Amniotic stem cell (primary cell): ENCODE results near the gene DAB2IP.

ENCODE experiments used
- DNase-seq: peaks from one replicate; lab custom pipeline; 2025; lab: John Stamatoyannopoulos, UW

DAB2IP gene

DNA sequence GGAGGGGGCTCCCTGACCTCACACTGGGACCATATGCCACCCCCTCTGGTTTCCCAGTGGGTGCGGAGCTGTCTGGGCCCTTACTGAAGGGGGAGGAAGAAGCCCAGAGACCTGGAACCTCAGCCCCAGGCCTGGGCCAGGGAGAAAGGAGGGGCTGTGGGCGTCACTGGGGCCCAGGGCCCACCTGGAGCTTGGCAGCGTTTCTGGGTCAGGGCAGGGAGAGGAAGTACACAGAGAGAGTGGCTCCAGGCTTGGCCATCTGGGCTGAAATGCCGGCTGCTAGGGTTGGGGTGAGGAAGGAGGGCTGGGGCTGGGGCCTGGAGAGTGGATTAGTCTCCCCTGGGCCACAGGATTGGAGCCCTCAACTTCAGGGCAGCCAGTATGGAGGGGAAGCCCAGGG lies 6.4 kb upstream of the DAB2IP start:
- no peak for DNase-seq

DNA sequence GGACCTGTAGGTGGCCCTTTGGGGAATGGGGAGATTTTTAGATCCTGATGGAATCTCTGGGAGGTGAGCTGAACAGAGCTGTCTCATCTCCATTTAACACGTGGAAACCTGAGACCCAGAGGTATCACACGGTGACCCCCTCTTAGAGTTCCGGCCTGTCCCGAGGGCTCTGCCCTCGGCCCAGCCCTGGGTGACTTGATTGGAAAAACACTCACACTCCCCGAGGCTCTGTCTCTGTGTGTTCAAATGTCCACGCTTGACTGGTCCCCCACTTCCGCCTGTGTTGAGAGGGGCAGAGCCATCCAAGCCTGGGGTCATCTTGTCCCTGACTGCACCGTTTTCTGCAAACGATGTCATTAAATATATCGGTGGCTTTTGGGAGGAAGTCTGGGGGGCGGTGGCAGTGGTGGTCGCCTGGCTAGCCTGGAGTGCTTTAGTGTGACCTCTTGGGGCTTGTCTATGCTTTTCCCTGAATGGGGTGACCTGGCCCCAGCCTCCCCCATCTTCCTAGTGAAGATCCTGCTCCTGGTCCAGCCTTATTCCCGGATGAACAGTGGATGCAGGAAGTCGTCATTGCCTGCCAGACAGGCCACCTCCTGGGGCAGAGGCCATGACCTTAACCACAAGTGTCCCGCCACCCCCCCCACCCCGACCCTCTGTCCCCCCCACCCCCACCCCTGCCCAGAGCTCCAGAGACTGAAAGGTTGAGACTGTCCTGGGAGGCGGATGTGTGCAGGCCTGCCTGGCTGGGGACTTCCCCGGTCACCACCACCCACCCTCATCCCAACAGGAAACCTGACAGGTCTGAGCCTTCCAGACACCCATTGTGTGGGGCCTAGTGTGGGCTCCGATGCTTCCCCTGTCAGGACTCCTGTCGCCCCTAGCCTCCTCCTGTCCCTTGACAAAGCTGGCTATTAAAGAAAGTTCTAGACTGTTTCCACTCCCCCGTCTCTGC lies 5.3 kb upstream of the DAB2IP start:
- no peak for DNase-seq

DNA sequence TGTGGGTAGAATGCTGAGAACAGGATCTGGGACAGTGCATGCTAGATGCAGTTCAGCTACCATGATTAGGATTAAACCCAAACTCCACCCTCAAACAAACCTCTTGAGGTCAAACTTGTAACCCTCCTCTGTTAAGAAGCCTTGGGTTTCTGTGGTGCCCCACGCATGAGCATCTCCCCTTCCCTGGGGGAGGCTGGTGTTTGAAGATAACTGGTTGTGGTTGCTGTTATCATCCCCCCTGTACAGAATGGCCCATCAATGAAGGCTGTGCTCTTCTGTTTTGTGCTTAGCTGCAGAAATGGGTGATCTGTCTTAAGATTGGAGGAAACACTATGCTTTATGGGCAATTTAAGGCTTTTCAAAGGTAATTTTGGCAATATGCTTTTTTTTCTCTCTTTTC lies 4.4 kb upstream of the DAB2IP start:
- no peak for DNase-seq

DNA sequence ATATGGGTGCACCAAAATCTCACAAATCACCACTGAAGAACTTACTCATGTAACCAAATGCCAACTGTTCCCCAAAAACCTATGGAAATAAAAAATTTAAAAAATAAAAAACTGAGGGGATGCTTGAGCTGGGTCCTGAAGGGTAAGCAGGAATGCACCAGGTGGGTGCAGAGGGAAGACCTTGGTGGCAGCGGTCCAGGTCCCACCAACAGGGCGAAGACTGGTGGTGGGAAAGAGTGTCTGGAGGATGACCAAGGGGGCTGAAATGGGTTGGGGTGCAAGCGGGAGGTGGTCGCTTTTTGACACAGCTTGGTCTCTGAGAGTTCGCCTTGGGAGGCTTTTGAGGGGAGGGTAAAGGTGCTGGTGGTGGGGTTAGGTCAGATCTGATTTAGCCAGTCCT lies 3.3 kb upstream of the DAB2IP start:
- no peak for DNase-seq

DNA sequence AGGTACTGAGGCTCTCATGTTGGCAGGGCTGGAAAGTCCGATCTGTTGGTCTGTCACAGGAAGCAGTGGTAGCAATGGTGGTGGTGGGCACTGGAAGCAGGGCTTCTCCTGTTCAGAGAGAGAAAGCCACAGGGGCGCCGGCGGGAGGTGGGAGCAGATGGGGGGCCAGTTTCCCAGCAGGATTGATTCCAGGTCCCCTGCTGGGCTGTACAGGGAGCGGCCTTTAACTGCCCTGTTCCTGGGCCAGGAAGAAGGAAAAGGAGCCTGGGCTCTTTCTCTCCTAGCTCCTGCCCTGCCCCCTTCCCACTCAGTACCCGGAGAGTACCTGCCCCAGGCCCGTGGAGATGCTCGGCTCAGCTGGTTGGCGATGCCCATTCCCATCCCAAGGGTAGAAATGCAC lies 2.6 kb upstream of the DAB2IP start:
- no peak for DNase-seq

DNA sequence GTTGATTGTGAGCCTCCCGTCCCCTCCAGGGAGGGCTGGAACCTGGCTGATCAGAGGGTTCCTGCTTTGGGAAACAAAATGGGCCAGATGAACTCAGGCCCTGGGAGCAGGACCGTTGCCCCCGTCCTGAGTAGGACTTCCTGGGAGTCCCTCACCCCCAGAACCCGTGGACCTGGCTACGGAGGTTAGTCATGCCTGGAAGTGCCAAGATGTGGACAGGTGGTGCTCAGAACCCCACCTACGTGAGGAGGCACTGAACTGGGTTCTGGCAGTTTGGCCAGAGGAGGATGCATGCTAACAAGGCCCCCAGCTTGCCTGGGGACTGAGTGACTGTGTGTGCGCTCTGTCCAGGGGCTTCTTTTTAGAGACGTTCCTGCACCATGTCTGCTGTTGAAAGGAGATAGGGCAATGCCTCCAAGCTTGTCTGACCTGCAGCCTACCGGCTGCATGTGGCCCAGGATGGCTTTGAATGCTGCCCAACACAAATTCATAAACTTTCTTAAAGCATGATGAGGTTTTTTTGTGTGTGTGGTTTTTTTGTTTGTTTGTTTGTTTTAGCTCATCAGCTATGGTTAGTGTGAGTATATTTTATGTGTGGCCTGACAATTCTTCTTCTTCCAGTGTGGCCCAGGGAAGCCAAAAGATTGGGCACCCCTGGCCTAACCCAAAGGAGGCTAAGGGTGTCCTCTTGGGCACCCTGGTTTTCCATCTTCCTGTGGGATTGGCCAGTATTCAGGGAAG lies 1.8 kb upstream of the DAB2IP start:
- no peak for DNase-seq

DNA sequence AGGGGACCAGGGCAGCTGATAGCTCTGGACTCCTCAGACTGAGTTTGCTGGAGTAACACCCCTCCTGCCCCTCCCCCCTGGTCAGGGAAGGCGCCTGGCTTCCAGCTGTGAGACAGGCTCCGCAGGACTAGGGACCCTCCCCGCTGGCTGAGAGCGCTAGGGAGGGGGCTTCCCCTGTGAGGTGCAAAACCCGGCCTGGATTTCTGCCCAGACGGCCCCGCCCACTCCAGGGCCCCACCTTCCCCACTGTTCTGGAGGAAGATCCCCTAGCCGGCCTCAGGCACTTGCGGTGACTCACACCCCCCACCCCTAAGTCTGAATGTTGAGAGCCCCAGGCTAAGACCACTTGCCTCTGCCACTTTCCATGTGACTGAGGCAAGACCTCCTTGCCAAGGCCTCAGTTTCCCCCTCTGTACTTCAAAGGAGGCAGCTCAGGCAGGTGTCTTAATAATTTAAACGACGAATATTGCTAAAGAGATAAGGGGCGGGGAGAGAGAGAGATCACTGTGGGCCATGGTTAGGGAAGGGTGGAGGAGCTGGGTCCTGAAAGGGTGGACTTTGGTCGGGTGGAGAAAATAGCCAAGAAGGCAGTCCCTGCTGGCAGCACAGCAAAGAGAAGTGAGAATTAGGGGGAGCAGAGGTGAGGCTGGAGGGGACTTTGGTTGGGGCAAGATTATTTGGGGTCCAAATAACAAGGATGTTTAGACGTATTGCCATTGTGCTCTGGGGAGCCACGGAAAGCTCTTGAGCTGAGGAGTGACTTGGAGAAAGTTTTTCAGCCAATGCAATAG lies 1.0 kb upstream of the DAB2IP start:
- no peak for DNase-seq

DNA sequence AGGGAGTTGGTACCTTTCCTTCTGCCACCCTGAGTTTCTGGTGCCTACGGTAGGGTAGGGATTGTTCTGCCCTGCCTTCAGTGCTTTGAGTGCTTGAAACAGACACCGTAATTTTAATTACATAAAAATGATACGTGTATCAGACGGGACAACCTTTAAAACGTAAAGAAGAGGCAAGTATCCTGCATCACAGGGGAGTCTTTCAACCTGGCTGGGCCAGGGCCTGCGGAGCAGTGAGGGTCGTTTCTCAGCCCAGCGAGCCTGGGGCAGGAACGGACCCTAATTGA lies 483 bp upstream of the DAB2IP start:
- no peak for DNase-seq

DNA sequence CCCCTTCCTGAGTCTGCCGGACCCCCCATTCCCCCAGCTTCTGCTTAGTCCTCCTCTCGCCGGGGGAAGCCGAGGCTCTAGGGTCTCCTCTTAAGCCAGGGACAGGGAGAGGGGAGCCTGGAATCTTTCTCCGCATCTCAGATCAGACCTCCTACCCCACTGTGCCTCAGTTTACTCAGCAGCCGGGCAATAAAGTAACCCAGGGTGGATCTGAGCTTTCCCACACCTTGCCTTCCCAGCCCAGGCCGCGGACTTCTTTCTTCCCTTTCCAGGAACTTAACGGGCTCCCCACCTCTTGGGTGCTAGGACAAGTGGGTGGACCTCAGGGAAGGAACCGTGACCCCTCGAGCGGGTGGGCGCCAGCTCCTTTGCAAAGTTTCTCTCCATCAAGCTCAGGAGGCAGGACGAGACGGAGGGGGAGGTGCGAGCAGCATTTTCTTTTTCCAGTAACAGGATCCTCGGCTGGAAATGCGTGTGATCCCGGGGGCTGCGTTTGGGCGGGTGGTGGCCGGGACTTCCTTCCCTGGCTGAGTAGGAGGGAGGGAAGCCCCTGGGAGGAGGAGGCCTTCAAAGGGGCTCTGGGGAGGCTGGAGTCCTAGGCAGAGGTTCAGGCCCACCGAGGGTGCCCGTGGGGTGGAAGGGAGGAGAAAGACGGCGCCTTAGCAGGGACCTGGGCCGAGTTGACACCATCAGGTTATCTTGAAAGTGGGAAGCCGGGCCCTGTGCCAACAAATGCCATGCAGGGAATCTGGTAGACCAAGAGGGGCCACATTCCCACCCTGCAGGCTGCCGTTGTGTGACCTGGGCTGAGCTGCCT lies 795 bp downstream of the DAB2IP start:
- DNase-seq: no peak

DNA sequence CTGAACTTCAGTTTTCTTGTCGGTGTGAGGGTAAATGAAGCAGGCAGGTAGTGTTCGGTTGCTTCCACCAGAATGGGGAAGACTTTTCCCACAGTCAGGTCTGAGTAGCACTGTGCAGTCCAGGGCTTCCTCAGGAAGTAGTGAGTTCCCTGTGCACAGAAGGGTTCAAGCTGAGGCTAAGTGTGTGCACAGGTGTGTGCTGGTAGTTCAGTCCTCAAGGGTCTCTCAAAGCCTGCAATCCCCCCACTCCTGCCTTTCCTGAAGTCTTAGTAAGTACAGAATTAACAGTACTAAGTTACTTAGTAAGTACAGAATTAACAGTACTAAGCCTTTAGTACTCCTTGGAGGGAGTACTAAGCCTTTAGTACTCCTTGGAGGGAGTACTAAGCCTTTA lies 1.4 kb downstream of the DAB2IP start:
- no peak for DNase-seq

DNA sequence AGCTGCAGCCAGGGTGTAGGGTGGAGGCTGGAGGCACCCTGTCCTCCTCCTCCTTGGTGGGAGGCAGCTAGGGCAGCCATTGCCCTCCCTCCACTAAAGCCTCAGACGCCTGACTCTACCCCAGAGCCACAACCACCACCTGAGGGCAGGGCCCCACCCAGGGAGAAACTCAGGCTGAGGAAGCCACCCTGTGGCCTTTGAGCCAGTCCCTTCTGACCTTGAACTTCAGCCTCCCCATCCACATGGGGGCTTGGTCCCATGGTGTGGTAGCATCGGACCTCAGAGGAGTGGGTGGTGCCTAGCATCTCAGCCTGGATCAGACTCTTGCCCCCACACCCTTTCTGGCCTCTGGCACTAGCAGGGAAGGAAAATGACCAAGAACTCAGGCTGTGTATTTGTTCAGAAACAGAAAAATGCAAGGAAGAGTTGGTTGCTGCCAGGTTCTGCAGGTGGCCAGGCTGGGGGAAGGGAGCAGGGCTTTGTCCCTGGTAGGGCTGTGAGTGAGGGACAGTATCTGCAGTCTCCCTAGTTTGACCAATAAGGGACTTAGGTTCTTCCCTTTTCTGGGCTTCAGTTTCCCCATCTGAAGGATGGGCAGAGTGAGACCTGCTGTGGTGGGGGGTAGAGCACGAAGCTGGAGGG lies 3.2 kb downstream of the DAB2IP start:
- DNase-seq: no peak

DNA sequence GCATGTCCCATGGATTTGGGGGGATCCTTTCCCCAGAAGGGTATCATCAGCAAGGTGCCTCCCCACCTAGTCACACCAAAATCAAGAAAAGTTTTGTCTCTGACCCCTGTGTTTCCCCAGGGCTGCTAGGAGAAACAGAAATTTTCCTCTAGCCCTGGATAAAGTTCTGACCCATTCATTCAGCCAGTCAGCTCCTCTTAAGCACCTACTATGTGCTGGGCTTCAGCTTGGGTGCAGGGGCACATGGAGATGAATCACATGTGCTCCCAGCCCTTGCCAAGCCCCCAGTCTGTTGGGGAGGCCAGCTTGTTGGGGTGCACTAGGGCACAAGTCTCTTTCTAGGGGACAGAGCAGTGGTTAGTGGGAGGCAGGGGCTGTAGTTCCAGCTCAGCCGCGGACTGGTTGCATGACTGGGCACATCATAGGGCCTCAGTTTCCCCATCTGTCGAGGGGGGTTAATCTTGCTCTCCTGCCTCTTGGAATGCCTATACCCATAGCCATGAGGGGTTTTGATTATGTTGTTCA lies 3.9 kb downstream of the DAB2IP start:
- DNase-seq: no peak

DNA sequence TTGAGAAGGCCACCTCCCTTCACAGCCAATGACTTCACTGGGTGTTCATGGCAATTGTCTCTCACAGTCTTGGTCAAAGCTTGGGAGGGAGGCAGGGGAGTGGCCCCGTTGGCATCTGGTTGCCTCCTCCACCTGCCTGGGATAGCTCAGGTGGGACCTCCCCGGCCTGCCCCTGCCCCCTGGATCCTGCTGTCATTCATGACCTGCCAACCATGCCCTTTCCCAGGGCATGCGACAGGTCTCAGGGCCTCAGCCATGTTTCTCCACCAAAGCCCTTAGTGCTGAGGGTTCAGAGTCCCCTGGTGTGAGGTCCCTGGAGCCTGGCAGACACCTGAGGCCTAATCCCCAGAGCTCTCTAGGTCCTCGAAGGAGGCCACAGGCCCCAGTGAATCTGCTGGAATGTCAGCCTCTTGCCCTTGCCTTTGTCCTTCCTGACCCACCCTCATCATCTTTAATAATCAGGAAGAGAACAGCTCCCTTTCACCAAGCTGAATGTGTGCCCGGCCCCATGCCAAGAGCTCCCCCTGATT lies 5.6 kb downstream of the DAB2IP start:
- no peak for DNase-seq

DNA sequence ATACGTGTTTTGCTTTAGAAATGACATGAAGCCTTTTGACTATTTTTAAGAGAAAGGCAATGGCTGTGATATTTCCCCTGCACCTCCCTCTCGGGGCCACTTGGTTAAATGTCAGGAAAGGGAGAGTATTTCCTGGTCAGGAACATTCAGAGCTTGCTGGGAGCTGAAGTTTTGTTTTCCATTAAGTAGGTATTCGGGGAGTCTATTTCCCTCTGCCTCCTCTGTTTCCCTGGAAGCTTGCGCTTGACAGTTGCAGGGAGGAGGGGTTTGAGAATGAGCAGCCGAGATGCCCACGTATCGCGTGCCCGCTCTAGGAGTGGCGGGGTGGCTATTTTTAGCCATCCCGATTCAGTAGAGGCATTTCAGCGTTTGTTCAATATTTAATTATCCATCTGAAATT lies 6.7 kb downstream of the DAB2IP start:
- DNase-seq: no peak

DNA sequence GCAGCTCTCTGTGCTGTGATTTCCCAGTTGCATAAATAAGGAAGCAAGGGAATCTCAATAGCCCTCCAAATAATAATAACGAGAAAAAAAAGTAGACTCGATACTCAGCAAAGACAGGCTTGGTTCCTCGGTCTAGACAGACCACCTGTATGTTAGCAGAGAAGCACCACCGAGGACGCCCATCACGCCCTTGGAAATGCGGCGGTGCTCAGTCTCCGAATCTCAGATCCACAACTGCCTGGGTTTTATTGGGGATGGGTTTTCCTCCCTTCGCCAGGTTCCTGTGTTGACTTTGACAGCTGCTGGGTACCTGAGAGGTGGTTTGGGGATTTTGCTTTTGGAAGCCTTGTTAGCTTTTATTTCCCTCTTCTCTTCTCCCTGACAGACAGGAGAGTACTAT lies 7.2 kb downstream of the DAB2IP start:
- no peak for DNase-seq

DNA sequence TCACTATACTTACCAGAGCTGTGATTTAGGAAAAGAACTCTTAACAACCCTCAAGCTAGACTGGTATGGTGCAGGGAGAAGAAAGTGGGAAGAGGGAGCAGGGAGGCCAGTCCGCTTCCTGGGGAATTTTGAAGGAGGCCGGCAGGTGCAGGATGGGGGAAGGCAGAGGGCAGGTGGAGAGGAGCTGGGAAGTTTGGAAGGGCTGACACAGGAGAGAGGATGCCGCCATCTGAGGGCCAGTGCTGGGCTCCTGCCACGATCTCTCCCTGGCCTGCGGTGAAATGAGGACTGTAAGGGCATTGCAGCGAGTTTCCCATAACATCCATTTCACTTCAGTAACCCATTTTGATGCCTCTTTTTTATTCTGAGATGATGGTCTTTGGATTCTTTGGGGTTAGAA lies 8.9 kb downstream of the DAB2IP start:
- DNase-seq: no peak

DNA sequence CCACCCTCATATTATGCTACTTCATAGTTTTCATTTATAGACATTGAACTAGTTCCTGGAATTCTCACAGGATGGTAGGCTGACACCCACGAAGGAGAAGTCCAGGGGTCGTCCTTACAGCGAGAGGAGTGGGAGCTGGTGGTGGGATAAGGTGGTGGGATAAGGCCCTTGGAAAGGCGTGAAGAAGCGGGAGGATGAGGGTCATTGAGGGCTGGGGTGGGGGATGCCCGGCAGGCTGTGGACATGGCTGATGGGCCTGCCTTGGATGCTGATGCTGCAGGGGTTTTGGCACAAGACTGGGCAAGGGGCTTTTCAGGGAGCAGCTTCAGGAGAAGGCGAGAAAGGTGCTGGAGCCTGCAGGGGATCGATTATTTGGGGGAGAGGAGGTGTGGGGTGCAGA lies 9.4 kb downstream of the DAB2IP start:
- no peak for DNase-seq

DNA sequence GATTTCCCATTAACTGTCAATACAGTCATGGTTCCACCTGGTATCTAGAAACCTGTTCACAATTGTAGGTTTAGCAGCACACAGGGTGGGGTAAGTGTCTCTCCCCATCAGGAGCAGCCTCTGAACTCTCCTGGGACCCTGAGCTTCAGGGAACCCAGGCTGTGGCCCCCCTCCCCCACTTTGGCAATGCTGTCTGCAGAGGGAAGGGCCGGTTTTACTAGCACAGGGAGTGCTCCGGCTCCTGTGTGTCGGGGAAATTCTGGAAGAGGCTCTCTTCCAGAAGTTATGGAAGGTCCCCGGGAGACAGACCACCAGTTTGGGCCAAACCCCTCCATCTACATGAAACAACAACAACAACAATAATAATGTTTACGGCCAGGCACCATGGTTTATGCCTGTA lies 9.9 kb downstream of the DAB2IP start:
- DNase-seq: no peak

DNA sequence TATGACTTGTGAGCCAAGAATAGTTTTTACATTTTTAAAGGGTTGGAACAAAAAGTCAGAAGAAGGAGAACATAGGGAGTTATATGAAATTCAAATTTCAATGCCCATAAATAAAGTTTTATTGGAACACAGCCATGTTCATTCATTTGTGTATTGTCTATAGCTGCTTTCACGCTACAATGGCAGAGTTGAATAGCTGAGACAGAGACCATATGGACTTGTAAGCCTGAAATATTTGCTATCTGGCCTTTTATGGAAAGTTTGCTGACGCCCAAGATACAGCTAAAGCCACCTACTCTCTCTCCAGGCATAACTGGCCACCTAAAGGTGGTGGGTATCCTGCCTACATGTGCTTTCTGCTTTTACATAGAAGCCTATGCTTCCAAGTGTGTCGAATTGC lies 10.9 kb downstream of the DAB2IP start:
- DNase-seq: no peak

DNA sequence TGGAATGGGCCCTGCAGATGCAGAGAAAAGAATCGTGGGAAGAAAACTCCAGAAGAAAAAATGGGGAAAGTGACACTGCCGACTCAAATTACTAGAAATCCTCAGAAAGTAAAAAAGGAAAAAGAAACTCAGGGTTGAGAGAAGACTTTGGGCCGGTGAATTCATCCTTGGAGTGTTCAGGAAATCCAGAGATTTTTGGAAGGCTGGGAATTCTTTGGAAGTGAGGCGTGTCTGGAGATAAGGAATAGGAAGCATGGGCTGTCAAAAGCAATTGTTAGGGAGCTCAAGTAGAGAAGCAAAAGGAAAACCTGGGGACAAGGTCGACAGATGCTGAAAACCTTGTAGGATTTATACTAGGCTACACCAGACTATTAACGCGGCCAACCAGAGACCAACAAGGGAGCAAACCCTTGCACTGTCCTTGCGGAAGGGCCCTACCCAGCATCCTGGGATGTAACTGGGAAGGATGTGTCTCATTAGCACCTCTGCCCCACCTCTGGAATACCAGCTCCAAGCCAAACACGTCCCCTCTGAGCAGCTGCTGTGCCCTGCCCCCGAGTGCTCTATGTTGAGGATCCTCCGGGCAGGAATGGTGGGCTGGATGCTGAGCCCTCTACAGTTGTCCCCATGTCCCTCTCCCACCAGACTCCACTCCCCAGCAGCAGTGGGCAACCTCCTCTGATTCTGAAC lies 11.6 kb downstream of the DAB2IP start:
- no peak for DNase-seq
